ENCODE data around the gene KIF6. TPM values are rescaled to one million over a fixed set of nuclear protein-coding genes. Genes with fewer than 3 reads are reported as not detected.

KIF6 gene
- total RNA-seq, 1 donor from 2014 or later: not detected

GRCh38 chr6:39495640-39496039 lies 229.6 kb downstream of the KIF6 start:
- no peak for TF ChIP-seq CTCF (IDR thresholded peaks at IDR 0.05; ENCODE audit: insufficient read depth, low read length, severe bottlenecking)
- Histone ChIP-seq H3K27me3 (ENCODE audit: control insufficient read depth, insufficient read depth, low read length) (no peaks in the 10 kb centered on the region), H3K36me3 (ENCODE audit: control insufficient read depth, insufficient read depth, low read length) (no peaks in the 10 kb centered on the region), H3K4me3 (ENCODE audit: low read depth, low read length) (no peak overlapping the region)
- FAIRE-seq (no peak), DNase-seq (ENCODE audit: low read depth) (no peak)

- DNase-seq (ENCODE audit: low read depth): no peak
- TF ChIP-seq CTCF (IDR thresholded peaks at IDR 0.05; ENCODE audit: insufficient read depth, low read length, severe bottlenecking): no peak
- Histone ChIP-seq H3K36me3 (ENCODE audit: control insufficient read depth, insufficient read depth, low read length) (no peaks in the 10 kb centered on the region), H3K4me3 (ENCODE audit: low read depth, low read length) (no peak overlapping the region), H3K27me3 (ENCODE audit: control insufficient read depth, insufficient read depth, low read length) (no peaks in the 10 kb centered on the region)
- no peak for FAIRE-seq
Observed at GRCh38 chr6:39494998-39495397, 230.2 kb downstream of the KIF6 start.

- H3K4me3 ChIP-seq (ENCODE audit: low read depth, low read length): no peak overlapping the region
- DNase-seq (ENCODE audit: low read depth) (no peak), FAIRE-seq (no peak)
- no peak for TF ChIP-seq CTCF (IDR thresholded peaks at IDR 0.05; ENCODE audit: insufficient read depth, low read length, severe bottlenecking)
- H3K27me3 ChIP-seq (ENCODE audit: control insufficient read depth, insufficient read depth, low read length): no peaks in the 10 kb centered on the region
- H3K36me3 ChIP-seq (ENCODE audit: control insufficient read depth, insufficient read depth, low read length): no peaks in the 10 kb centered on the region
Observed at GRCh38 chr6:39493777-39494176, 231.4 kb downstream of the KIF6 start.

- Histone ChIP-seq H3K27me3 (ENCODE audit: control insufficient read depth, insufficient read depth, low read length) (no peaks in the 10 kb centered on the region), H3K36me3 (ENCODE audit: control insufficient read depth, insufficient read depth, low read length) (no peaks in the 10 kb centered on the region), H3K4me3 (ENCODE audit: low read depth, low read length) (no peak overlapping the region)
- peak; percentile 2 for DNase-seq (ENCODE audit: low read depth)
- FAIRE-seq: no peak
- TF ChIP-seq CTCF (IDR thresholded peaks at IDR 0.05; ENCODE audit: insufficient read depth, low read length, severe bottlenecking): no peak
Observed at GRCh38 chr6:39493174-39493573, 232.0 kb downstream of the KIF6 start.

- no peak for TF ChIP-seq CTCF (IDR thresholded peaks at IDR 0.05; ENCODE audit: insufficient read depth, low read length, severe bottlenecking)
- FAIRE-seq (no peak), DNase-seq (ENCODE audit: low read depth) (no peak)
- Histone ChIP-seq H3K36me3 (ENCODE audit: control insufficient read depth, insufficient read depth, low read length) (no peaks in the 10 kb centered on the region), H3K27me3 (ENCODE audit: control insufficient read depth, insufficient read depth, low read length) (no peaks in the 10 kb centered on the region), H3K4me3 (ENCODE audit: low read depth, low read length) (no peak overlapping the region)
Observed at GRCh38 chr6:39490108-39490507, 235.1 kb downstream of the KIF6 start.

- DNase-seq (ENCODE audit: low read depth) (no peak), FAIRE-seq (no peak)
- Histone ChIP-seq H3K36me3 (ENCODE audit: control insufficient read depth, insufficient read depth, low read length) (no peaks in the 10 kb centered on the region), H3K4me3 (ENCODE audit: low read depth, low read length) (no peak overlapping the region), H3K27me3 (ENCODE audit: control insufficient read depth, insufficient read depth, low read length) (no peaks in the 10 kb centered on the region)
- no peak for TF ChIP-seq CTCF (IDR thresholded peaks at IDR 0.05; ENCODE audit: insufficient read depth, low read length, severe bottlenecking)
Observed at GRCh38 chr6:39488255-39488879, 236.8 kb downstream of the KIF6 start.

Data from bronchial epithelial cell (primary cell).